HepG2 (cell line): ENCODE data around the gene PCED1B. TPM values are rescaled to one million over a fixed set of nuclear protein-coding genes. Genes with fewer than 3 reads are reported as not detected.
"Not testable (repeated sequence)": the region's sequence is repeated elsewhere in the genome, so short reads cannot be mapped to it uniquely, and the experiment has no call there.

Experiments used
- ATAC-seq: fragments of 200-7000 bp; cut with Tn5 transposase; 3 replicates; pipeline ENCODE4 v1.9.1; 2020; ENCODE audit warnings: mild to moderate bottlenecking, moderate library complexity
- BruUV-seq: library from RNA; stranded (reverse); fragments of 400-500 nt; replicated peaks from 2 replicates; lab custom pipeline; 2021; lab: Mats Ljungman, UMichigan
- CTCF ChIA-PET: fragments of 300-600 bp; formaldehyde crosslinking; extraction: SDS; loops from one replicate; lab custom pipeline; 2021; ENCODE audit warnings: low total read pairs, inconsistent platforms, low intra/inter-chr PET ratio; lab: Yijun Ruan, JAX
- POLR2A ChIA-PET: fragments of 350-600 bp; sonication (Branson Sonifier 250); formaldehyde crosslinking; loops from one replicate; lab custom pipeline; 2020; ENCODE audit warnings: antibody characterized with exemption, inconsistent platforms; lab: Yijun Ruan, JAX
- DNase-seq: peaks from one replicate; pipeline ENCODE4 v3.0.0-alpha.2; 2015; ENCODE audit warnings: low spot score
- FAIRE-seq: peaks from 3 replicates; lab custom pipeline; 2011; peaks lifted over from hg19 to GRCh38; lab: Jason Lieb, UNC
- H2AFZ ChIP-seq: one replicate; pipeline ENCODE4 v1.6.1; 2011; ENCODE audit warnings: low read length, inconsistent platforms
- H3K27ac ChIP-seq: fragments of 300-600 bp; 3 replicates; pipeline ENCODE4 v1.8.0; 2011; ENCODE audit warnings: mixed run types, mild to moderate bottlenecking, mixed read lengths, low read length, inconsistent platforms; ENCODE audit not compliant: insufficient read depth; ENCODE audit errors: extremely low read length
- H3K27me3 ChIP-seq, 2 experiments: fragments of 200-600 bp in 1 of 2; 2 replicates in 1 of 2; 3 replicates in 1 of 2; pipeline versions ENCODE4 v1.6.0 to v1.8.0; 2011; ENCODE audit warnings: low read length in 2 of 2, mild to moderate bottlenecking in 2 of 2, moderate library complexity in 2 of 2, inconsistent platforms in 1 of 2; ENCODE audit not compliant: insufficient read depth in 2 of 2, control insufficient read depth in 1 of 2
- H3K36me3 ChIP-seq, 2 experiments: fragments of 200-600 bp in 1 of 2; replicated peaks in 1 of 2; 2 replicates in 1 of 2; 3 replicates in 1 of 2; pipeline versions ENCODE4 v1.5.1 to v1.8.0; 2011; ENCODE audit warnings: low read length in 2 of 2, inconsistent platforms in 1 of 2; ENCODE audit not compliant: insufficient read depth in 2 of 2, control insufficient read depth in 1 of 2
- H3K4me1 ChIP-seq: 2 replicates; pipeline ENCODE4 v1.5.1; 2012; ENCODE audit warnings: low read length, inconsistent platforms; ENCODE audit not compliant: insufficient read depth
- H3K4me2 ChIP-seq: 2 replicates; pipeline ENCODE4 v1.6.0; 2011; ENCODE audit warnings: low read depth, low read length, inconsistent platforms
- H3K4me3 ChIP-seq, 3 experiments: fragments of 200-600 bp in 1 of 3; sonication (generic), shearing (Covaris generic) in 1 of 3; replicated peaks in 1 of 3; 2 replicates each; pipeline ENCODE4 v1.5.1; 2011 to 2016; ENCODE audit warnings: low read length in 3 of 3, inconsistent platforms in 2 of 3, low read depth in 2 of 3, mild to moderate bottlenecking in 2 of 3, control low read depth in 1 of 3, mixed read lengths in 1 of 3; ENCODE audit not compliant: insufficient read depth in 1 of 3
- H3K79me2 ChIP-seq: one replicate; pipeline ENCODE4 v1.6.1; 2011; ENCODE audit warnings: low read length, inconsistent platforms; ENCODE audit not compliant: insufficient read depth
- H3K9ac ChIP-seq: 2 replicates; pipeline ENCODE4 v1.6.0; 2011; ENCODE audit warnings: mild to moderate bottlenecking, low read depth, low read length, inconsistent platforms; ENCODE audit not compliant: insufficient read depth
- H3K9me3 ChIP-seq: 2 replicates; pipeline ENCODE4 v1.5.1; 2012; ENCODE audit warnings: mild to moderate bottlenecking, low read length
- H4K20me1 ChIP-seq: 2 replicates; pipeline ENCODE4 v1.6.0; 2011; ENCODE audit warnings: inconsistent platforms, mild to moderate bottlenecking, low read length, moderate library complexity; ENCODE audit not compliant: insufficient read depth
- AFF4 ChIP-seq: sonication (generic); formaldehyde crosslinking; IDR thresholded peaks from 2 replicates; pipeline ENCODE4 v1.4.0; 2020; ENCODE audit warnings: missing genetic modification reagents
- ELF1 ChIP-seq: sonication (generic); formaldehyde crosslinking; IDR thresholded peaks from 2 replicates; pipeline ENCODE4 v1.4.0; 2020; ENCODE audit warnings: missing genetic modification reagents
- ELF4 ChIP-seq: sonication (generic); formaldehyde crosslinking; IDR thresholded peaks from 2 replicates; pipeline ENCODE4 v1.5.0; 2020; ENCODE audit warnings: missing genetic modification reagents, mild to moderate bottlenecking, moderate library complexity, borderline replicate concordance
- FOSL1 ChIP-seq: sonication (generic); formaldehyde crosslinking; IDR thresholded peaks from 2 replicates; pipeline ENCODE4 v1.9.0; 2021; ENCODE audit warnings: missing genetic modification reagents, borderline replicate concordance
- KDM2A ChIP-seq: sonication (generic); formaldehyde crosslinking; IDR thresholded peaks from 2 replicates; pipeline ENCODE4 v1.4.0; 2020; ENCODE audit warnings: low read depth, missing genetic modification reagents, borderline replicate concordance
- KDM3A ChIP-seq: IDR thresholded peaks from 2 replicates; pipeline ENCODE4 v1.6.1; 2018; ENCODE audit warnings: low read depth, missing compliant biosample characterization
- MAFF ChIP-seq: IDR thresholded peaks from 2 replicates; pipeline ENCODE4 v1.6.1; 2011; ENCODE audit warnings: low read depth, low read length, improper control_type of control experiment
- MATR3 ChIP-seq: sonication (generic); formaldehyde crosslinking; IDR thresholded peaks from 2 replicates; pipeline ENCODE4 v1.4.0; 2020; ENCODE audit warnings: missing genetic modification reagents
- RORA ChIP-seq: sonication (generic); formaldehyde crosslinking; IDR thresholded peaks from 2 replicates; pipeline ENCODE4 v1.5.0; 2020; ENCODE audit warnings: mild to moderate bottlenecking, missing genetic modification reagents, moderate library complexity
- SIN3B ChIP-seq: fragments of 150-350 bp; IDR thresholded peaks from 2 replicates; pipeline ENCODE4 v1.6.1; 2014; ENCODE audit warnings: low read length
- YEATS2 ChIP-seq: sonication (generic); formaldehyde crosslinking; IDR thresholded peaks from 2 replicates; pipeline ENCODE4 v1.4.0; 2020; ENCODE audit warnings: missing genetic modification reagents, borderline replicate concordance
- ZFP36 ChIP-seq: fragments of 150-350 bp; IDR thresholded peaks from 2 replicates; pipeline ENCODE4 v1.6.1; 2018; ENCODE audit warnings: borderline replicate concordance, low read length, low read depth; ENCODE audit not compliant: partially characterized antibody
- ZNF263 ChIP-seq: sonication (generic); formaldehyde crosslinking; IDR thresholded peaks from 2 replicates; pipeline ENCODE4 v1.4.0; 2020; ENCODE audit warnings: missing genetic modification reagents
- ZNF441 ChIP-seq: sonication (generic); formaldehyde crosslinking; IDR thresholded peaks from 2 replicates; pipeline ENCODE4 v1.7.0; 2021; ENCODE audit warnings: missing genetic modification reagents, borderline replicate concordance
- ZNF841 ChIP-seq: sonication (generic); formaldehyde crosslinking; IDR thresholded peaks from 2 replicates; pipeline ENCODE4 v1.8.1; 2023; ENCODE audit warnings: missing genetic modification reagents, borderline replicate concordance
- ZSCAN25 ChIP-seq: sonication (generic); formaldehyde crosslinking; IDR thresholded peaks from 2 replicates; pipeline ENCODE4 v1.8.0; 2022; ENCODE audit warnings: mild to moderate bottlenecking, missing genetic modification reagents
- WGBS: methylation state at CpG from one replicate; pipeline ENCODE4 v1.1.6; 2017; ENCODE audit warnings: low lambda C conversion rate; 5-methylcytosine and 5-hydroxymethylcytosine counted together
- in situ Hi-C: cut with HindIII; loops from 2 replicates; pipeline ENCODE4 v1.10.0; 2017; ENCODE audit warnings: low pct_unique_long_range_greater_than_20kb; ENCODE audit not compliant: extremely low pct_ligation_motif_present
- intact Hi-C: fragments of 100-400 bp; cut with micrococcal nuclease; formaldehyde crosslinking; loops from one replicate; pipeline ENCODE4 v1.10.0; 2022; ENCODE audit not compliant: unreplicated experiment
- polyA plus RNA-seq, 8 experiments: library from polyadenylated mRNA; depleted of rRNA in 3 of 8; stranded (reverse) in 7 of 8; unstranded in 1 of 8; fragments of >200 nt; fragmentation: Illumina TruSeq in 4 of 8; extraction: Trizol in 4 of 8; gene quantifications; 2 replicates each; pipeline versions ENCODE4 v1.2.1 to v1.2.3, GENCODE V29; 2011 to 2016; ENCODE audit warnings: low read depth in 4 of 8, missing spikeins in 1 of 8, mixed read lengths in 1 of 8; ENCODE audit not compliant: insufficient read depth in 1 of 8
- total RNA-seq, 5 experiments: library from RNA; depleted of rRNA; stranded (reverse); fragments of >200 nt; fragmentation: Illumina TruSeq; extraction: Trizol; gene quantifications; 2 replicates each; pipeline ENCODE4 v1.2.3, GENCODE V29; 2016; ENCODE audit warnings: low read depth in 1 of 5

PCED1B gene
- total and polyA plus RNA-seq, 2 of the 13 experiments (the other 11 are each of a cell fraction or from before 2014, with no cell fraction given), result 0.11 to 0.37 TPM

- BruUV-seq, intact Hi-C loops, ATAC-seq, H3K4me2 ChIP-seq, H3K27me3 ChIP-seq, CTCF ChIA-PET, H3K27ac ChIP-seq, in situ Hi-C loops, H3K36me3 ChIP-seq, H2AFZ ChIP-seq, H3K9ac ChIP-seq, FAIRE-seq, DNase-seq, H4K20me1 ChIP-seq, H3K4me1 ChIP-seq, H3K4me3 ChIP-seq, H3K9me3 ChIP-seq, POLR2A ChIA-PET, H3K79me2 ChIP-seq: not testable (repeated sequence)
- 19% methylated on average over 3 of the region's 3 CpGs for WGBS
- peak; percentile 94; the same call in 1 of the 2 replicates for TF ChIP-seq ZNF841 (CRISPR knock-in tag)
Measured at GRCh38 chr12:47051291-47051690, 28.1 kb upstream of the PCED1B start.

GRCh38 chr12:47052274-47052673 lies 27.1 kb upstream of the PCED1B start:
- BruUV-seq, result no TSS peak
- no peak for FAIRE-seq
- Histone ChIP-seq H3K4me2 (no peak overlapping the region), H3K4me1 (no peaks in the 10 kb centered on the region), H3K36me3 (no peaks in the 10 kb centered on the region), H3K27ac (no peak overlapping the region), H2AFZ (no peak overlapping the region), H4K20me1 (no peaks in the 10 kb centered on the region), H3K9me3 (peaks cover 12% of the 10 kb centered on the region; the same call in 1 of the 2 replicates), H3K4me3 (no peak overlapping the region), H3K79me2 (no peaks in the 10 kb centered on the region), H3K27me3 (peaks cover 0 to 7% of the 10 kb centered on the region in 2 experiments; a peak in 1 of 5 replicates), H3K9ac (no peak overlapping the region)
- ATAC-seq, result no peak
- ChIA-PET POLR2A (no interaction called here), CTCF (no interaction called here)
- WGBS, result 9% methylated on average over 2 of the region's 2 CpGs
- intact Hi-C loops (no loop called here), in situ Hi-C loops (no loop called here)
- DNase-seq, result no peak
- TF ChIP-seq KDM3A (CRISPR knock-in tag), result no peak
- no peak for TF ChIP-seq SIN3B
- no peak for TF ChIP-seq MATR3 (CRISPR knock-in tag)
- no peak for TF ChIP-seq ELF1 (CRISPR knock-in tag)
- no peak for TF ChIP-seq RORA
- no peak for TF ChIP-seq ZSCAN25 (CRISPR knock-in tag)
- TF ChIP-seq ZFP36, result no peak
- TF ChIP-seq ZNF441 (CRISPR knock-in tag), result no peak
- TF ChIP-seq KDM2A (CRISPR knock-in tag), result no peak
- TF ChIP-seq MAFF, result no peak
- no peak for TF ChIP-seq ELF4 (CRISPR knock-in tag)
- TF ChIP-seq YEATS2, result no peak
- TF ChIP-seq AFF4 (CRISPR knock-in tag), result no peak
- TF ChIP-seq FOSL1 (CRISPR knock-in tag), result no peak
- TF ChIP-seq ZNF263 (CRISPR knock-in tag), result no peak
